ENCODE measurements around the gene CRYBG2. TPM values are rescaled to one million over a fixed set of nuclear protein-coding genes. Genes with fewer than 3 reads are reported as not detected.

The CRYBG2 gene
- total and polyA plus RNA-seq, 10 of the 15 experiments (the other 5 are each of a cell fraction or from before 2014, with no cell fraction given) = 0.03 to 1.2 (median 0.11) TPM; not detected in 4

DNA sequence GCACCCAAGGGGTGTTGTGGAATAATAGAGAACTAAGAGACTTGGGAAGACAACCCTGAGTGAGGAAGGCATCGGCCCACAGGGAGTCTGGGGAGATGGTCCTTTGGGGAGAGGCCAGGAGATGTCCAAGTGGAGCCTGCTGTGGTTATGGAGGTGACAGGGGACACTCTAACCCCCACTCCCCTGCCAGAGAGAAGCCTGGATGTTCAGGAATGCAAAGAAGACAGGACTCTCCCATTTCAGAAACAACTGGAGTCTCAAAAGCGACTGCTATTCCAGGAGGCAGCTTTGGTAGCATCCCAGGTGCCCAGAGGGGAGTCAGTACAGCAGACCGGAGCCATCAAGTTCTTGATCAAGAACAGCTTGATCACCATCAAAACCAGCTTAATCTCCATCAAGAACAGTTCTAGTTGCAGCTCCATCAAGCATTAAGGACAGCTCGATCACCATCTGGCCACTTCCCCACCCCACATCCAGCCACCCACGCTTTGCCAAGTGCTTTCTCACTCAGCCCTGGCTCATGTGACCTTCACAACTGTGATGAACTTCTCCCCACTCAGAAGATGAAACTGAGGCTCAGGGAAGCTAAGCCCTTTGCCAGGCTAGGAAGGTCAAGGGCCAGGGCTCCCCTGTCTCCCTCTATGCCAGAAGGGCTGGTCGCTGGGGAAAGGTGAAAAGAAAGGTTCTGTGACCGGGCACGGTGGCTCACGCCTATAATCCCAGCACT lies 35.4 kb downstream of the CRYBG2 start (continued):
- TF ChIP-seq, protein P1, sequence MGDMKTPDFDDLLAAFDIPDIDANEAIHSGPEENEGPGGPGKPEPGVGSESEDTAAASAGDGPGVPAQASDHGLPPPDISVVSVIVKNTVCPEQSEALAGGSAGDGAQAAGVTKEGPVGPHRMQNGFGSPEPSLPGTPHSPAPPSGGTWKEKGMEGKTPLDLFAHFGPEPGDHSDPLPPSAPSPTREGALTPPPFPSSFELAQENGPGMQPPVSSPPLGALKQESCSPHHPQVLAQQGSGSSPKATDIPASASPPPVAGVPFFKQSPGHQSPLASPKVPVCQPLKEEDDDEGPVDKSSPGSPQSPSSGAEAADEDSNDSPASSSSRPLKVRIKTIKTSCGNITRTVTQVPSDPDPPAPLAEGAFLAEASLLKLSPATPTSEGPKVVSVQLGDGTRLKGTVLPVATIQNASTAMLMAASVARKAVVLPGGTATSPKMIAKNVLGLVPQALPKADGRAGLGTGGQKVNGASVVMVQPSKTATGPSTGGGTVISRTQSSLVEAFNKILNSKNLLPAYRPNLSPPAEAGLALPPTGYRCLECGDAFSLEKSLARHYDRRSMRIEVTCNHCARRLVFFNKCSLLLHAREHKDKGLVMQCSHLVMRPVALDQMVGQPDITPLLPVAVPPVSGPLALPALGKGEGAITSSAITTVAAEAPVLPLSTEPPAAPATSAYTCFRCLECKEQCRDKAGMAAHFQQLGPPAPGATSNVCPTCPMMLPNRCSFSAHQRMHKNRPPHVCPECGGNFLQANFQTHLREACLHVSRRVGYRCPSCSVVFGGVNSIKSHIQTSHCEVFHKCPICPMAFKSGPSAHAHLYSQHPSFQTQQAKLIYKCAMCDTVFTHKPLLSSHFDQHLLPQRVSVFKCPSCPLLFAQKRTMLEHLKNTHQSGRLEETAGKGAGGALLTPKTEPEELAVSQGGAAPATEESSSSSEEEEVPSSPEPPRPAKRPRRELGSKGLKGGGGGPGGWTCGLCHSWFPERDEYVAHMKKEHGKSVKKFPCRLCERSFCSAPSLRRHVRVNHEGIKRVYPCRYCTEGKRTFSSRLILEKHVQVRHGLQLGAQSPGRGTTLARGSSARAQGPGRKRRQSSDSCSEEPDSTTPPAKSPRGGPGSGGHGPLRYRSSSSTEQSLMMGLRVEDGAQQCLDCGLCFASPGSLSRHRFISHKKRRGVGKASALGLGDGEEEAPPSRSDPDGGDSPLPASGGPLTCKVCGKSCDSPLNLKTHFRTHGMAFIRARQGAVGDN (IDR thresholded peaks at IDR 0.05) = no peak; the same call in 1 of the 2 replicates
- 0 out of 2 replicates have a peak, but pooled peaks have one; percentile 19 for TF ChIP-seq MXI1 (IDR thresholded peaks at IDR 0.05; ENCODE audit: low read depth, low read length)
- peak; percentile 31; the same call in 1 of the 2 replicates for TF ChIP-seq WRNIP1 (IDR thresholded peaks at IDR 0.05; ENCODE audit: borderline replicate concordance, low read depth, low read length)
- TF ChIP-seq MTA2 (IDR thresholded peaks at IDR 0.05; ENCODE audit: low read depth) = peak; percentile 10; the same call in 1 of the 2 replicates
- TF ChIP-seq BACH1 (IDR thresholded peaks at IDR 0.05; ENCODE audit: borderline replicate concordance) = peak; percentile 30; the same call in 1 of the 2 replicates
- peak; percentile 44 for TF ChIP-seq POLR2A (IDR thresholded peaks at IDR 0.05; ENCODE audit: low read depth, low read length)
- TF ChIP-seq RAD51 (IDR thresholded peaks at IDR 0.05) = peak; percentile 80
- TF ChIP-seq POLR2AphosphoS2 (IDR thresholded peaks at IDR 0.05; ENCODE audit: low read depth, low read length) = 0 out of 2 replicates have a peak, but pooled peaks have one; percentile 39
- TF ChIP-seq, protein P2, sequence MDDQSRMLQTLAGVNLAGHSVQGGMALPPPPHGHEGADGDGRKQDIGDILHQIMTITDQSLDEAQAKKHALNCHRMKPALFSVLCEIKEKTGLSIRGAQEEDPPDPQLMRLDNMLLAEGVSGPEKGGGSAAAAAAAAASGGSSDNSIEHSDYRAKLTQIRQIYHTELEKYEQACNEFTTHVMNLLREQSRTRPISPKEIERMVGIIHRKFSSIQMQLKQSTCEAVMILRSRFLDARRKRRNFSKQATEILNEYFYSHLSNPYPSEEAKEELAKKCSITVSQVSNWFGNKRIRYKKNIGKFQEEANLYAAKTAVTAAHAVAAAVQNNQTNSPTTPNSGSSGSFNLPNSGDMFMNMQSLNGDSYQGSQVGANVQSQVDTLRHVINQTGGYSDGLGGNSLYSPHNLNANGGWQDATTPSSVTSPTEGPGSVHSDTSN (IDR thresholded peaks at IDR 0.05; ENCODE audit: insufficient replicate concordance, low read depth, low read length) = no peak

All from GM12878 (cell line).